GM21737 (cell line): ENCODE data around the gene HAUS8.
A peak's percentile ranks its signal among the peaks of the same experiment; 100 is the strongest.
"Not testable (repeated sequence)": the region's sequence is repeated elsewhere in the genome, so short reads cannot be mapped to it uniquely, and the experiment has no call there.

ENCODE experiments used
- ATAC-seq: cut with Tn5 transposase; IDR thresholded peaks from one replicate; pipeline ENCODE4 v1.9.1; 2021; ENCODE audit warnings: mild to moderate bottlenecking, moderate library complexity; ENCODE audit not compliant: unreplicated experiment

Gene HAUS8, protein sequence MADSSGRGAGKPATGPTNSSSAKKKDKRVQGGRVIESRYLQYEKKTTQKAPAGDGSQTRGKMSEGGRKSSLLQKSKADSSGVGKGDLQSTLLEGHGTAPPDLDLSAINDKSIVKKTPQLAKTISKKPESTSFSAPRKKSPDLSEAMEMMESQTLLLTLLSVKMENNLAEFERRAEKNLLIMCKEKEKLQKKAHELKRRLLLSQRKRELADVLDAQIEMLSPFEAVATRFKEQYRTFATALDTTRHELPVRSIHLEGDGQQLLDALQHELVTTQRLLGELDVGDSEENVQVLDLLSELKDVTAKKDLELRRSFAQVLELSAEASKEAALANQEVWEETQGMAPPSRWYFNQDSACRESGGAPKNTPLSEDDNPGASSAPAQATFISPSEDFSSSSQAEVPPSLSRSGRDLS

DNA sequence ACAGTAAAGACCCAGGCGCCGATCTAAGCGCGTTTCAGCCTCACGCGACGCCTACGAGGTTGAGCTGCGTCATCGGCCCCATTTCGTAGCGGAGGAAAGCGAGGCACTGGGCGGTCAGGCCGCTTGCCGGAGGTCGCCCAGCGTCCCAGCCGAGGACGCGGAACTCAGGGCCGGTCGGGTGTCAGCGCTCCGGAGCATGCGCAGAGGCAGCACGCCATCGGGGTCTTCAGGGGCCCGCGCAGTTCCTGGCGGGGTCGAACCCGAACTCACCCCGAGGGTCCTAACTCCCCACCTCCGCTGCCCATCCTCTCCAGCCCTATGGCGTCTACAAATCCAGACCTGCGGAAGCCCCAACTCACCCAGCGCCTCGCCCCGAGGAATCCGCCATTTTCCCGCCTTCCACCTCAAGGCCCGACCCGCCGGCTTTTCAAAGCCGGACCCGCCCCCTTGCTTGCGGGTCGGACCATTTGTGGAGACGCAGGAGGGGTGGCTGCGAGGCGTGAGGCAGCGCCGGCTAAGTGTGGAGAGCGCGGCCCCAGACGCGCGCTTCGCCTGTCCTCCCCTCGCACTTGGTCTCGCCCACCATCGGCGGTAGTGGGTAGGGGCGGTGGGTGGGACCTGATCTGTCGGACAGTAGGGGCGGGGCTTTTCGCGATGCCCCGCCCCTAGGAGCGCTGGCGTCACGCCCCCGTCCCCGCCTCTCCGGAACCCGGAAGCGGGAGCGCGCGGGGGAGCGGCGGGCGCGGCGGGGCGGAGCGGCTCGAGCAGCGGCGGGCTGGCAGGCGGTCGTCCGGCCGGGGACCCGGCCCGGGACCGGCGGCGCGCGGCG, at the start of gene HAUS8, which contains the start of gene MYO9B:
Gene HAUS8 (minus strand): TSS at position 418 of the 829 bp plus-strand sequence. CDS start 30 bp downstream, at position 388.
Gene MYO9B (plus strand): TSS at position 743 of the 829 bp plus-strand sequence. CDS start 25,941 bp downstream, outside the sequence.
- peak; percentile 65 for ATAC-seq

DNA sequence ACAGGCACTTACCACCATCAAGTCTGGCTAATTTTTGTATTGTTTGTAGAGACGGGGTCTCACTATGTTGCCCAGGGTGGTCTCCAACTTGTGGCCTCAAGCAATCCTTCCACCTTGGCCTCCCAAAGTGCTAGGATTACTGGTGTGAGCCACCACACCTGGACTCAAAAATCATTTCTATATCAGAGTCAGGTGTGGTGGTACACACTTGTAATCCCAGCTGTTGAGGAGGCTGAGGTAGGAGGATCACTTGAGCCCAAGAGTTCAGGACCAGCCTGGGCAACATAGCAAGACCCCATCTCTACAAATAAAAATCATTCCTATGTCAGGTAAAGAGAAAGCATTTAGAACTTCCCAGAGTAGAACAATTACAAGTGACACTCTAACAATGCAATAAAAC, 48.8 kb upstream of the HAUS8 start:
- no peak for ATAC-seq

DNA sequence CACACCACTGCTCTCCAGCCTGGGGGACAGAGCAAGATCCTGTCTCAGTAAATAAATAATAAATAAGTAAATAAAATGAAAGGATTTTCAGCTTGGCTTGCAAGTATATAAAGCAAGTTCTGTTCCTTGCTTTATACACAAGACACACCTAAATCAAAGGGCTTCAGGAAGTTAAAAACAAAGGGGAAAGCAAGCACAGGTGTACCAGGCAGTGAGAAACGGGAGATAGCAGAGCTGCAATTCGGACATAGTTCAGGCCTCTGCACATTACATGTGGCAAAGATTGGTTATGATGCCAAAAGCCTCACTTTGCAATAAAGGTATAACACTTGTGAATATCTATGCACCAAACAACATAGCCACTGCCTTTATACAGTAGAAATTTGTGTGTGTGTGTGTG, 47.8 kb upstream of the HAUS8 start:
- ATAC-seq, result no peak

DNA sequence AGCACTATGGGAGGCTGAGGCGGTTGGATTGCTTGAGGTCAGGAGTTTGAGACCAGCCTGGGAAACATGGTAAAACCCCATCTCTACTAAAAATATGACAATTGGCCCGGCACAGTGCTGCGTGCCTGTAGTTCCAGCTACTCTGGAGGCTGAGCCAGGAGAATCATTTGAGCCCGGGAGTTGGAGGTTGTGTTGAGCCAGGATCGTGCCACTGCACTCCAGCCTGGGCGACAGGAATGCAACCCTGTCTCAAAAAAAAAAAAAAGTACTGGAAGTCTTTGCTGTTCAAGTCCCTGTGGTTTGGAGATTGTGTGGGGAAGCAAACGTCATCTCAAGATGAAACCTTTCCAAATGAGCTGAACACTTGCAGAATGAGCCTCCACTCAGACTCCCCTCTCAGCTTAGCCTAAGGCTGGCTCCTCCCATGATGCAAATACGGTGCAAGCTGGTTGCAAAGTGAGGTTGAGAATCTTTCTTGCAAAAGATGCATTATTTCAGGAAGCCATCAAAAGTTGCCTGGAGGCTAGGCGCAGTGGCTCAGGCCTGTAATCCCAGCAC, 46.6 kb upstream of the HAUS8 start:
- ATAC-seq, result no peak

DNA sequence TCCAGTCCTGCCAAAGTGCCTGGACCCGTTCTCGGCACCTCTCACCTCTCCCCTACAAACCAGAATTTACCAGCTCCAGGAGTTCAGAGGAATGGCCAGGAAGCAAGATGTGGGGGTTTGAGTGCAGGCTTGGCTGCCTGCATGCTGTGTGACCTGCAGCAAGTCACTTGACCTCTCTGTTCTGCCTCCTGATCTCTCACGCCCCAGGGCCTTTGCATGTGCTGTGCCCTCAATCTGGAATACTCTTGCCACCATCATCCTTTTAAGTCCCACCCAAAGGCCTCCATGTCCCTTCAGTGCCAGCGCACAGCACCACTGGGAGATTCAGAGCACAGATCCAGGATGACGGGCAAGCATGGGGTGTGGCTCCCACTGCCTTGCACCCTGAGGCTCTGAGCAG, 43.7 kb upstream of the HAUS8 start:
- no peak for ATAC-seq

DNA sequence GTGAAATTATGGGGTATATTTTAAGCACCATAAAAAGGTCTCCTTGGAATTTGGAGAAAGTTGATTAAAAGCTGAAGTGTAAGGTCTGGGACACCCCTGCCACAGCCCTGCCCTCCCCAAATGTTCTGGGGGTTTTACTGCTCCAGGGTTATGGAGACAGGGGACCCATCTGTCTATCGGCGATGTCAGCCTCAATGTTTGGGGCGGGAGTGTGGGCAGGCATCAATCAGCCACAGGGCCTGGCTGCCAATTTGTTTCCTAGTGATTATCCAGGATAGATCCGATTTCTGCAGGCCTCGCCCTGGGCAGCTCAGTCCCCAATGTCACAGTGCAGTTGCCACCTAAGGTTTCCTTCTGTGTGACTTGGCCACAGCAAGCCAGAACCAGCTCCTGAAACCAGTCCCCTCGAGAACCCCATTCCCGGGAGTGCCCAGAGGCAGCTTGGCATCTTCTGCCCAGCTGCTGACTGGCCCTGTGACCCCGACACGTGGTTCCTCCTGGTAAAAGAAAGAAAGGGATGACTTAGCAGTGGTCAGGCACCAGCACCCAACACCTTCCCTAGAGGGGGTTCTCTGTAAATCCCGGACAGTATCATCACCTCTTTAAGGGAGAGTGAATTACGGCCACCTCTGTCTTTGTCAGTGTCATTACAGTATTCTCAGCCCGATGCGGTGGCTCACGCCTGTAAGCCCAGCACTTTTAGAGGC, 41.9 kb upstream of the HAUS8 start:
- no peak for ATAC-seq

DNA sequence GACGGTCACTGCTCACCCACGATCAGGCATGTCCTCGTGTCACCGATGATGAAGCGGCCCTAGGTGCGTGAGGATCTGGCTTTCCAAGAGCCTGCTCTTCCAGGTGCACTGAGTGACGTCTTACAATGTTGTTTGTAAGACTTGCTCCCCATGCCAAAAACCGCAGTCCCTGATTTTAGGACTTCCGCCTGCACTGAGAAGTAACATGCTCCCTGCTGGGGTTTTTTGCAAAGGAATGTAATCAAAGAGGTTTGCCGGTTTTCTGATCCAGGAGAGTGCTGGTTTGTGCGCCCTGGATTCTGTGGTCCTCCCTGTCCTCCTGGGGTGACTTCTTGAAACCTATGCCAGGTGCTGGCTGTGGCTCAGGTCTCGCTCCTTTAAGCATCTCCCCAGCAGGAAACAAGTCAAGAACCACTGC, 39.2 kb upstream of the HAUS8 start:
- ATAC-seq, result no peak

DNA sequence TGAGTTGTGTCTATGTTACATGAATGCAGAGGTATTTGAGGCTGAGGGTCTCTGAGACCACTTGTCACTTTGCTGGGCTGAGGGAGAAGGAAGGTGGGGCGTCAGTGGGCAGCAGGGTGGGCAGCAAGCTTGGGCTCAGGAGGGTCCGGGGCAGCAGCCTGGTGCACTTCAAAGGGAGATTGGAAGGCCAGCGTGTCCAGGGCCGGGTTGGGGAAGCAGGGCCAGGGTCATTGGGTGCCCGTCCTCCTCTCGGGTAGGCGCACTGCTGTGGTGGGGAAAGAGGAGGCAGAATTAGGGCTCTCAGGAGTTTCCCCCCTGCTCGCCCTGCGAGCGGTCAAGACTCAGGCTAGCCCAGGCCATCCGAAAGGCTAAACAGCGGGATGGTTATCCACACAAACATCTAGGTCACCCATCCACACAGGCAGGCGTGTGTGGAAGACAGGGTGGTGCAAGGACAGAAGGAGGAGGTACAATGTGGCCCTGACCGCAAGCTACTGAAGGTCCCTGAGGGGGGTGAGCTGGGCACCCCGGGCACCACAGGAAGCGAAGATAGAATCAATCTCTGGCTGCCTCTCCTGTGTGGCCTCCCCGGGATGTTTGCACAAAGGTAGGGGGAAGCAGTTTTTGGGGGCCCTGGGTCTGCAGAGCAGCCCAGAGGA, 38.0 kb upstream of the HAUS8 start:
- ATAC-seq, result no peak

DNA sequence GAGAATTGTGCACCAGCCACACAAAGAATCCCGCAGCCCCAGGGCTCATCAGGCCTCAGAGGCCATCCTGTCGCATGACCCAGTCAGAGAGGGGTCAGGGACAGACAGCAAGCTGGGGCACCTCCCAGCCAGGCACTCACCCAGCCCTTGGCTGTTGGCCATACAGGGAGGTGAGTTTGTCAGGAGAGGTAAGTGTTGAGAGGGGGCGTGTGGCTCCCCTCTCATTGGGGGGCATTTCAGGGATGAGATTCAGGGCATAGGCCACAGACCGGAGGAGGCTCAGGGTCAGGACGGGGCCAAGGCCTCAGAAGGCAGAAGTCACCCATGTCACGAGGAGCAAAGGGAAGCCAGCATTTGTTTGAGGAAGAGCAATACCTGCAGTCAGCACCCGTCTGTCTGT, 37.4 kb upstream of the HAUS8 start:
- ATAC-seq, result no peak

DNA sequence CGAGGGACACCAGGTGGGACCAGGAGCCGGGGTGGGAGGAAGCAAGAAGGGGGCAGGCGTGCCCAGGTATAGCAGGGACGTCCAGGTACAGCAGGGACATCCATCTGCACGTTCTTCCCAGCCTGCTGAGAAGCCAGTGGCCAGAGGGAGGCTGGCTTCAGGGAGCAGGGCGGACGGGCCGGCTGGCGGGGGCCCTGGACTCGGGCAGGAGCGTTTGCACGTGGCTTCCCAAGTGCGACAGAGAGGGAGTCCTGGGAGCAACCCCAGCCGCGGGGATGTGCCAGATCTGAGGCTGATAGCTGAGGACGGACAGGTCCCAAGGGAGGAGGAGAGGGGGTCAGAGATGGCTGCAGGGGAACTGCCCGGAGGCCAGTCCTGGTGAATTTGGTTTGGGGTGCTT, 37.0 kb upstream of the HAUS8 start:
- ATAC-seq, result no peak

DNA sequence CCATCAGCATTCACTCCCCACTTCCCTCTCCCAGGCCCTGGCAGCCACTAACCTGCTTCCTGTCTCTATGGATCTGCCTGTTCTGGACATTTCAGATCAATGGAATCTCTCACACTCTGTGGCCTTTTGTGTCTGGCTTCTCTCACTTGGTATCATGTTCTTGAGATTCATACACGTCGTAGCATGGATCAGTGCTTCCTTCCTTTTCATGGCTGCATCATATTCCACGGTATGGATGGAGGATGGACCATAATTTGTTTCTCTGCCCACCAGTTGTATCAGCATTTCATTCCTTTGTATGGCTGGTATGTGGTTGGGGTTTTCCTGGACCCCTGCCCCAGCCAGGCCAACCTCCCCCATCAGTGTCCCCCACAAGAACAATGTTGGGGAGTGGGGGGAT, 36.5 kb upstream of the HAUS8 start:
- no peak for ATAC-seq

DNA sequence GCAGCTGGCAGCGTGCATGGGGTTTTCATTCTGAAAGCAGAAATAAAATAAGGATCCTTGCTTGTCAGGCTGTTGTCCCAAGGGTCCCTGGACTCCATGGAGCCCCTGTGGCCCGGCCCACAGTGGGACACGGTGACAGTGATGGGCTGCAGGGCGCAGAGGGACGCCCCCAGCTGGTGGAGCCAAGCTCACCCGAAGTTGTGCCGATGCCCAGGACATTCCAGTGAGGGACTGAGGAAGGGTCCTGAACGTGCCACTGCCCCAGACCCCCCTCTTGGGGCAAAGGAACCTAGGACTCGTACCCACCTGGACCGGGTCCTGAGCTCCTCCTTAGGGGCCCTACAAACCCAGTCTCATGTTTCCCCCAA, 35.3 kb upstream of the HAUS8 start:
- no peak for ATAC-seq

DNA sequence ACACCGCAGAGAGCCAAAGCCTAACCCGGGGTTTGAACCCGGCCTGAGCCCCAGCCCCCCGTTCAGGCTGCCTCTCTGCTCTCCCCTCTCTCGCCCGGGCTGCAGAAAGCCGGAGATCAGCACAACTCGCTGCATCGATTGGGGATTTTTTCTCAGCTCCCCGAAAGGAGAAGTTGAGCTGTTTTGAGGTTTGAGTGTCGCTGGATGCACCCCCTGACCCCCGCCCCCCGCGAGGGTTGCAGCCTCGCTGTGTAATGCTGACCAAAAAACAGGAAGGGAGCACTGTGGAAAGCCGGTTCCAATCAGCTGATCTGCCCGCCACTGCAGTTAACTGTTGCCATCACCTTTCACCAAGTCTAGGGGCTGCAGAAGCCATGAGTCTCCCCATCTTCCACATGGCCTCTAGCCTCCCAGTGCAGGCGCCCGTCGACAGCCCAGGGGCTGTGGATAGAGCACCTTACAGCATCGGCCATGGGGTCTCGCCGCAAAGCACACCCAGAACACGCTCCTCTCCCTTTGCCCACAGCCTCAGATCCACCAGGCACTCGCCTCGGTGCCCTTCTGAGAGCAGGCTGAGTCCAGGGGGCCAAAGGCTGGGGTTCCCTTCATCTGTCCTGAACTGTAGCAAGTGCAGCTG, 34.8 kb upstream of the HAUS8 start:
- no peak for ATAC-seq

DNA sequence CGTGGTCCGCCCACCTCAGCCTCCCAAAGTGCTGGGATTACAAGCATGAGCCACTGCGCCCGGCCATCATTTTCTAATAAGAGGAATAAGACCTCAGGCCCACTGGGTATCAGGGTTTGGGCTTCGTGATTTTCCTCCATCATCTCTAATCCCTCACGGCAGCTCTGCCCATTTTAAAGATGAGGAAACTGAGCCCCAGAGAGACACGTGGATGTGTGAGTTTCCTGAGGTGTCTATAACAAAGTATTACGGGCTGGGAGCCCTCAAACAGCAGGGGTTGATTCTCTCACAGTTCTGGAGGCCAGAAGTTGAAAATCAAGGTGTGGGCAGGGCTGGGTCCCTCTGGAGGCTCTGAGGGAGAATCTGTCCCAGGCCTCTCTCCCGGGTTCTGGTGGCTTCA, 34.0 kb upstream of the HAUS8 start:
- ATAC-seq, result no peak

DNA sequence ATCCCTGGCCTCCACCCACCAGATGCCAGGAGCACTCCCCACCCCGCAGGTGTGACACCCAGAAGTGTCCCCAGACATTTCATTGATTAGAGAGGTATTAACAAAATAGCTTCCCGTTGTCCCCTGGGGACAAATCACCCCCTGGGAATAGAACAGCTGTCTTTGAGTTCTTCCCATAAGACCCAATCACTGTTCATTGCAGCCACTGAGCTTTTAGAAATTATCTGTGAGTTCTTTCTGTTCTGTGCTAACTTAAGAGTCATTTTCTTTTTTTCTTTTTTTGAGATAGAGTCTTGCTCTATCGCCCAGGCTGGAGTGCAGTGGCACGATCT, 33.2 kb upstream of the HAUS8 start:
- no peak for ATAC-seq

DNA sequence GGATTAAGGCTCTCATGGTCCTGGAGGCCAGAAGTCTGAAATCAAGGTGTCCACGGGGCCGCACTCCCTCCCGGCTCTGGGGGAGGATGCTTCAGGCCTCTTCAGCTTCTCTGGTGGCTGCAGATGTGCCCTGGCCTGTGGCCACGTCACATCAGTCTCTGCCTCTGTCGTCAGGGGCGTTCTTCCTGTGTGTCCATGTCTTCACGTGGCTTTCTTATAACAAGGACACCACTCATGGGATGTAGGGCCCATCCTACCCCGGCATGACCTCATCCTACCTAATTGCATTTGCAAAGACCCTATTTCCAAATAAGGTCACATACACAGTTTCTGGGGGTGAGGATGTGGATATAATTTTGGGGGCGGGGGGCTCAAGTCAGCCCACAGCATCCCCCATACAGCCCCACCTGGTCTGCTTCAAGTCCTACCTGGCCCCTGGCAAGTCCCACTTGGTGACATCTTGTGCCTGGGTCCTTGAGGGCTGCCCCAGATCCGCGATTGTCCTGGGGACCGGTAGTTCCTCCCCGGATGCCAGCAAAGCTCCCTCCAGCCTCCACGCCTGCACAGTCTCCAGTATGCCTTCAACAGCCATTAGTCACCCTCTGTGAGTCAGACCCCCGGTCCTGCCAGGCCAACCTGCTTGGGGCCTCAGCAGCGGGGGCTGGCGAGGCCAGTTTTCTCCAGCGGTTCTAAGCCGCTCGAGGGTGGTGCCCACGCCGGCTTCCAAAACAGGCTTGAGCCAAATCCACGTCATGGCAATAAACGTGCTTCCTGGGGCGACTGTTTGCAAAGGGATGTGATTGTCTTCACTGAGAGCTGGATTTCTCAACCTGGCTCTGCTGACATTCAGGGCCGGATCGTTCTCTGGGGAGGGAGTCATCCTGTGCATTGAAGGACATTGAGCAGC, 32.5 kb upstream of the HAUS8 start:
- no peak for ATAC-seq

DNA sequence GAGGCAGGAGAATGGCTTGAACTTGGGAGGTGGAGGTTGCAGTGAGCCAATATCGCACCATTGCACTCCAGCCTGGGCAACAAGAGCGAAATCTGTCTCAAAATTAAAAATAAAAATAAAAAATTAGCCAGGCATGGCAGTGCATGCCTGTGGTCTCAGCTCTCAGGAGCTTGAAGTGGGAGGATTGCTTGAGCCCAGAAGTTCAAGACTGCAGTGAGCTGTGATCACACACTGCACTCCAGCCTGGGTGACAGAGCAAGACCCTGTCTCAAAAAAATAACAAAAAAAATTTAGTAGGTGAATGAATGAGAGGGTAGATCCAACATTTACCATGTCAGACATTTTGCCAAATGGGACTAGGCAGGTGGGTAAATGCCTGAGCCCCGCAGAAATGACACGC, 31.7 kb upstream of the HAUS8 start:
- not testable (repeated sequence) for ATAC-seq

DNA sequence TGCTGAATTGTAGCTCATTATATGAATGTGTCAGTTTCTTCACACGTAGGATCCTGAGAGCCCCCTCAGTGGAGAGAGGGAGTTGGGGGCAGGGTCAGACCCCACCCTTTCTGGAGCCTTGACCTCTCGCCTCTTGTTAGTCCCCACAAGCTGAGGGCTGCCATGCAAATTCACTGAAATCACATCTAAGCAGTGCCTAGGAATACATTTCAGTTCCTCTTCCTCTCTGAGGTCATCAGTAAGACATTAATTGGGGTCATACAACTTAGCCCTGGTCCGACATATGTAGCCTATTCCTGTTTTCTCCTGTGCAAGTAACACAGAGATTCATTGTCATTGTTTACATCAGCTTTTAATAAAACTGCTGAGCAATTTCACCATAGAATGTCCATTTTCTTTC, 30.3 kb upstream of the HAUS8 start:
- peak; percentile 39 for ATAC-seq

DNA sequence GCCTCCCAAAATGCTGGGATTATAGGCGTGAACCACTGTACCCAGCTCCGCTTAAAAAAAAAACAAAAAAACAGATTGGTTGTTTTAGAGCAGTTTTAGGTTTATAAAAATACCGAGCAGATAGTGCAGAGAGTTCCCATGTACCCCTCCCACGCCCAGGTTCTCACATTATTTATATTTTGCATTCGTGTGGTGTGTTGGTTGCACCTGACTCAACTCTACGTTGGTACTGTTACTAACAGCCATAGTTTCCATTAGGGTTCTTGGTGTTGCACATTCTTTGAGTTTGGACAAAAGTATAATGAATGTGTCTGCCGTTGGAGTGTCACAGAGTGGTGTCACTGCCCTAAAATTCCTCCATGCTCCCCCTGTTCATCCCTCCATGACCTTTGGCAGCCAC, 29.4 kb upstream of the HAUS8 start:
- ATAC-seq, result no peak
